Kidney (tissue), 14 donors: ENCODE results near the gene PDZD2. TPM values are rescaled to one million over a fixed set of nuclear protein-coding genes. Genes with fewer than 3 reads are reported as not detected.
"Not testable (repeated sequence)": the region's sequence is repeated elsewhere in the genome, so short reads cannot be mapped to it uniquely, and the experiment has no call there.

Experiments
- DNase-seq, 5 donors: peaks; one replicate each; pipeline ENCODE4 v3.0.0-alpha.2; 2013 to 2020
- FAIRE-seq: peaks from 2 replicates; lab custom pipeline; 2012; peaks lifted over from hg19 to GRCh38; lab: Jason Lieb, UNC
- H3K27ac ChIP-seq, 2 donors: one replicate each; pipeline ENCODE4 v1.7.0; 2013; ENCODE audit warnings: low read depth in 2 of 2, low read length in 2 of 2, inconsistent platforms in 1 of 2
- H3K27me3 ChIP-seq: one replicate; pipeline ENCODE4 v1.7.1; 2013; ENCODE audit warnings: low read length, inconsistent platforms; ENCODE audit not compliant: control insufficient read depth, insufficient read depth
- H3K36me3 ChIP-seq, 3 donors: one replicate each; pipeline versions ENCODE4 v1.7.0 to v1.7.1; 2013; ENCODE audit warnings: low read length in 3 of 3, control low read depth in 1 of 3, inconsistent platforms in 1 of 3; ENCODE audit not compliant: insufficient read depth in 3 of 3, control insufficient read depth in 2 of 3
- H3K4me1 ChIP-seq, 3 donors: one replicate each; pipeline versions ENCODE4 v1.7.0 to v1.7.1; 2013; ENCODE audit warnings: low read length in 3 of 3, inconsistent platforms in 1 of 3, low read depth in 1 of 3; ENCODE audit not compliant: control insufficient read depth in 2 of 3, insufficient read depth in 2 of 3
- H3K4me3 ChIP-seq, 3 donors: one replicate each; pipeline versions ENCODE4 v1.7.0 to v1.8.1; 2013; ENCODE audit warnings: low read length in 3 of 3, control low read depth in 1 of 3, inconsistent platforms in 1 of 3
- H3K9ac ChIP-seq, 3 donors: one replicate each; pipeline versions ENCODE4 v1.7.0 to v1.7.1; 2013; ENCODE audit warnings: low read length in 3 of 3, control low read depth in 1 of 3, inconsistent platforms in 1 of 3
- H3K9me3 ChIP-seq, 3 donors: one replicate each; pipeline versions ENCODE4 v1.7.0 to v1.7.1; 2013; ENCODE audit warnings: low read length in 3 of 3, control low read depth in 1 of 3, inconsistent platforms in 1 of 3; ENCODE audit not compliant: control insufficient read depth in 2 of 3, insufficient read depth in 1 of 3
- CTCF ChIP-seq: IDR thresholded peaks from 3 replicates; pipeline ENCODE4 v1.5.1; 2012; ENCODE audit warnings: mild to moderate bottlenecking, moderate library complexity, borderline replicate concordance; ENCODE audit not compliant: insufficient read depth; ENCODE audit errors: extremely low read depth
- intact Hi-C: fragments of 100-400 bp; cut with DNase I; formaldehyde crosslinking; loops from one replicate; pipeline ENCODE4 v1.11.1; 2022
- polyA plus RNA-seq: library from polyadenylated mRNA; stranded (reverse); fragments of 350-450 nt; fragmentation: Illumina TruSeq; extraction: RNeasy Lipid Tissue Mini Kit (QIAGEN cat#74804); gene quantifications from one replicate; pipeline ENCODE4 v1.2.3, GENCODE V29; 2014; ENCODE audit warnings: low read depth, low replicate concordance; ENCODE audit not compliant: insufficient read depth
- total RNA-seq: library from RNA; stranded (reverse); fragmentation: NEBNext Ultra II Directional; extraction: Animal tissue kit (Norgen Biotek cat#: 25700); gene quantifications from one replicate; pipeline ENCODE4 v1.2.1, GENCODE V29; 2021
- donor health status: control.
- donor health status: control.
- donor health status: control.
- donor health status: control.
- donor health status: control.
- donor health status: DM: yes; HTN: yes; CAD: no.
- donor health status: Normal renal cell carcinoma (clear cell type).

The PDZD2 gene
- total and polyA plus RNA-seq, 2 donors from 2014 or later = 6.2 to 14.8 TPM

- no peak overlapping the region for H3K27ac ChIP-seq
- peaks cover 0 to 10% (median 3%) of the 10 kb centered on the region in 3 donors for H3K4me1 ChIP-seq
- intact Hi-C loops = no loop called here
- H3K27me3 ChIP-seq = no peaks in the 10 kb centered on the region
- no peak for TF ChIP-seq CTCF
- peaks cover 0 to 6% (median 0%) of the 10 kb centered on the region in 3 donors for H3K36me3 ChIP-seq
- no peak for DNase-seq
- H3K4me3 ChIP-seq = no peak overlapping the region
- no peak overlapping the region for H3K9ac ChIP-seq
- FAIRE-seq = no peak
- H3K9me3 ChIP-seq = no peaks in the 10 kb centered on the region
Measured at GRCh38 chr5:32014096-32014745, 375.3 kb downstream of the PDZD2 start.

GRCh38 chr5:32015262-32015661, 376.3 kb downstream of the PDZD2 start:
- H3K4me1 ChIP-seq, FAIRE-seq, H3K4me3 ChIP-seq, H3K27me3 ChIP-seq, H3K9me3 ChIP-seq, H3K36me3 ChIP-seq, H3K27ac ChIP-seq, intact Hi-C loops, H3K9ac ChIP-seq, DNase-seq: not testable (repeated sequence)

- TF ChIP-seq CTCF = no peak
- Histone ChIP-seq H3K27me3 (no peaks in the 10 kb centered on the region), H3K27ac (no peak overlapping the region), H3K36me3 (peaks cover 0 to 6% (median 0%) of the 10 kb centered on the region in 3 donors), H3K4me1 (peaks cover 0 to 10% (median 3%) of the 10 kb centered on the region in 3 donors), H3K9me3 (no peaks in the 10 kb centered on the region), H3K9ac (no peak overlapping the region), H3K4me3 (no peak overlapping the region)
- no peak for FAIRE-seq
- DNase-seq = no peak
- intact Hi-C loops = no loop called here
Measured at GRCh38 chr5:32017692-32018367, 378.9 kb downstream of the PDZD2 start.
